GM23248 (cell line): Measurements from ENCODE around the gene TRMT112. TPM values are rescaled to one million over a fixed set of nuclear protein-coding genes. Genes with fewer than 3 reads are reported as not detected.

ENCODE experiments used
- DNase-seq: peaks from one replicate; pipeline ENCODE4 v3.0.0-alpha.2; 2015
- H2AFZ ChIP-seq: fragments of 200-600 bp; sonication (generic); 2 replicates; pipeline ENCODE4 v1.6.1; 2016; ENCODE audit warnings: antibody characterized with exemption
- H3F3A ChIP-seq: fragments of 200-600 bp; sonication (generic); 2 replicates; pipeline ENCODE4 v1.6.1; 2016; ENCODE audit warnings: mild to moderate bottlenecking, antibody characterized with exemption, mixed run types; ENCODE audit not compliant: insufficient read depth
- H3K27ac ChIP-seq: fragments of 200-600 bp; sonication (generic); 2 replicates; pipeline ENCODE4 v1.5.1; 2016; ENCODE audit warnings: mild to moderate bottlenecking
- H3K27me3 ChIP-seq: fragments of 200-600 bp; sonication (generic); replicated peaks from 2 replicates; pipeline ENCODE4 v1.6.1; 2016; ENCODE audit warnings: mild to moderate bottlenecking; ENCODE audit not compliant: insufficient read depth
- H3K36me3 ChIP-seq: fragments of 200-600 bp; sonication (generic); 2 replicates; pipeline ENCODE4 v1.6.1; 2016; ENCODE audit warnings: low read depth, mild to moderate bottlenecking
- H3K4me1 ChIP-seq: fragments of 200-600 bp; sonication (generic); 2 replicates; pipeline ENCODE4 v1.6.1; 2016; ENCODE audit warnings: mild to moderate bottlenecking; ENCODE audit not compliant: insufficient read depth
- H3K4me2 ChIP-seq: fragments of 200-600 bp; sonication (generic); one replicate; pipeline ENCODE4 v1.6.1; 2016; ENCODE audit warnings: mild to moderate bottlenecking; ENCODE audit not compliant: unreplicated experiment
- H3K4me3 ChIP-seq: fragments of 200-600 bp; sonication (generic); 2 replicates; pipeline ENCODE4 v1.5.1; 2016; ENCODE audit warnings: mild to moderate bottlenecking
- H3K79me2 ChIP-seq: fragments of 200-600 bp; sonication (generic); 2 replicates; pipeline ENCODE4 v1.6.1; 2016; ENCODE audit warnings: mild to moderate bottlenecking; ENCODE audit not compliant: insufficient read depth
- H3K9ac ChIP-seq: fragments of 200-600 bp; sonication (generic); 2 replicates; pipeline ENCODE4 v1.6.1; 2016; ENCODE audit warnings: mild to moderate bottlenecking
- H3K9me2 ChIP-seq: fragments of 200-600 bp; sonication (generic); 2 replicates; pipeline ENCODE4 v1.6.1; 2016; ENCODE audit warnings: mixed run types, mild to moderate bottlenecking, moderate library complexity; ENCODE audit not compliant: insufficient read depth
- H3K9me3 ChIP-seq: fragments of 200-600 bp; sonication (generic); one replicate; pipeline ENCODE4 v1.6.1; 2017; ENCODE audit warnings: low read depth
- H4K20me1 ChIP-seq: fragments of 200-600 bp; sonication (generic); 2 replicates; pipeline ENCODE4 v1.6.0; 2016; ENCODE audit not compliant: insufficient read depth
- EZH2 ChIP-seq: fragments of 200-600 bp; sonication (generic); IDR thresholded peaks from 2 replicates; pipeline ENCODE4 v1.6.1; 2018; ENCODE audit warnings: antibody characterized with exemption, mild to moderate bottlenecking; ENCODE audit not compliant: insufficient read depth, poor library complexity, severe bottlenecking
- EZH2phosphoT487 ChIP-seq: fragments of 200-600 bp; sonication (generic); IDR thresholded peaks from 2 replicates; pipeline ENCODE4 v1.6.1; 2018; ENCODE audit warnings: antibody characterized with exemption, moderate library complexity, mild to moderate bottlenecking, low read depth; ENCODE audit not compliant: insufficient read depth
- WGBS, 2 experiments: methylation state at CpG; one replicate each; pipeline ENCODE4 v1.1.6; 2015 to 2017; ENCODE audit warnings: low lambda C conversion rate in 2 of 2, low coverage in 1 of 2; ENCODE audit errors: missing lambda C conversion rate in 2 of 2; 5-methylcytosine and 5-hydroxymethylcytosine counted together
- in situ Hi-C: fragments of 300-500 bp; cut with MboI; formaldehyde crosslinking; loops from 2 replicates; pipeline ENCODE4 v1.15.0; 2020
- polyA plus RNA-seq: library from polyadenylated mRNA; unstranded; fragments of >200 nt; fragmentation: Nextera tagmentation; extraction: Ambion mirVana; gene quantifications from 2 replicates; pipeline ENCODE4 v1.2.1, GENCODE V29; 2016
- total RNA-seq: library from RNA; depleted of rRNA; stranded (reverse); fragments of >200 nt; shearing (Covaris generic); gene quantifications from 2 replicates; pipeline ENCODE4 v1.2.3, GENCODE V29; 2014

TRMT112 gene
- total and polyA plus RNA-seq, 2 experiments from 2014 or later, result 161 to 269 TPM

GRCh38 chr11:64337538-64338249 lies 20.3 kb upstream of the TRMT112 start:
- in situ Hi-C loops, result no loop called here
- Histone ChIP-seq H3K27me3 (no peaks in the 10 kb centered on the region), H3K27ac (no peak overlapping the region), H3K9me2 (no peaks in the 10 kb centered on the region), H2AFZ (no peak overlapping the region), H3K79me2 (no peaks in the 10 kb centered on the region), H3K9me3 (no peaks in the 10 kb centered on the region), H4K20me1 (no peaks in the 10 kb centered on the region), H3K9ac (no peak overlapping the region), H3K4me2 (no peak overlapping the region), H3F3A (no peaks in the 10 kb centered on the region), H3K36me3 (no peaks in the 10 kb centered on the region), H3K4me1 (no peaks in the 10 kb centered on the region), H3K4me3 (no peak overlapping the region)
- 58 to 62% methylated on average over 8 of the region's 8 CpGs for WGBS, 2 experiments
- DNase-seq, result no peak
- TF ChIP-seq EZH2, result no peak
- TF ChIP-seq EZH2phosphoT487, result no peak

- TF ChIP-seq EZH2phosphoT487 (no peak), EZH2 (no peak)
- no peak overlapping the region for H3K4me3 ChIP-seq
- H3K27me3 ChIP-seq, result no peaks in the 10 kb centered on the region
- no peaks in the 10 kb centered on the region for H3K9me3 ChIP-seq
- no peak overlapping the region for H3K4me2 ChIP-seq
- 24 to 32% methylated on average over 13 of the region's 13 CpGs for WGBS, 2 experiments
- no peaks in the 10 kb centered on the region for H4K20me1 ChIP-seq
- DNase-seq, result peak; percentile 94
- no peaks in the 10 kb centered on the region for H3K9me2 ChIP-seq
- H3K79me2 ChIP-seq, result no peaks in the 10 kb centered on the region
- H3K36me3 ChIP-seq, result no peaks in the 10 kb centered on the region
- H3F3A ChIP-seq, result no peaks in the 10 kb centered on the region
- H3K4me1 ChIP-seq, result peaks cover 9% of the 10 kb centered on the region
- no peak overlapping the region for H2AFZ ChIP-seq
- no peak overlapping the region for H3K27ac ChIP-seq
- H3K9ac ChIP-seq, result no peak overlapping the region
- in situ Hi-C loops, result no loop called here
Measured at GRCh38 chr11:64334764-64335735, 17.7 kb upstream of the TRMT112 start.

- no peak for DNase-seq
- TF ChIP-seq EZH2 (no peak), EZH2phosphoT487 (no peak)
- Histone ChIP-seq H3K9ac (no peak overlapping the region), H3K27ac (no peak overlapping the region), H3K4me2 (no peak overlapping the region), H3K27me3 (no peaks in the 10 kb centered on the region), H3F3A (no peaks in the 10 kb centered on the region), H3K9me2 (no peaks in the 10 kb centered on the region), H3K4me1 (peaks cover 9% of the 10 kb centered on the region), H3K36me3 (no peaks in the 10 kb centered on the region), H3K9me3 (no peaks in the 10 kb centered on the region), H3K79me2 (no peaks in the 10 kb centered on the region), H3K4me3 (no peak overlapping the region), H2AFZ (no peak overlapping the region), H4K20me1 (no peaks in the 10 kb centered on the region)
- WGBS, 2 experiments, result 81 to 86% methylated on average over 8 of the region's 8 CpGs
- in situ Hi-C loops, result no loop called here
Measured at GRCh38 chr11:64333556-64333955, 16.2 kb upstream of the TRMT112 start.

- Histone ChIP-seq H3K4me2 (peak overlapping the region; percentile 30), H3K9ac (no peak overlapping the region), H3K27me3 (no peaks in the 10 kb centered on the region), H2AFZ (peak overlapping the region; percentile 54), H4K20me1 (no peaks in the 10 kb centered on the region), H3K4me1 (peaks cover 9% of the 10 kb centered on the region), H3K9me2 (no peaks in the 10 kb centered on the region), H3F3A (no peaks in the 10 kb centered on the region), H3K9me3 (no peaks in the 10 kb centered on the region), H3K79me2 (no peaks in the 10 kb centered on the region), H3K4me3 (peak overlapping the region; percentile 12; the same call in 1 of the 2 replicates), H3K36me3 (no peaks in the 10 kb centered on the region), H3K27ac (no peak overlapping the region)
- TF ChIP-seq EZH2phosphoT487, result no peak
- no peak for TF ChIP-seq EZH2
- in situ Hi-C loops, result no loop called here
- 33% methylated on average over 20 of the region's 20 CpGs for WGBS, 2 experiments
- DNase-seq, result peak; percentile 98
Measured at GRCh38 chr11:64331569-64332371, 14.4 kb upstream of the TRMT112 start.
